DND-41 (cell line): ENCODE results near the gene ANKS1B.

Source experiments
- ATAC-seq: fragments of 200-7000 bp; cut with Tn5 transposase; 3 replicates; pipeline ENCODE4 v1.9.1; 2021; ENCODE audit warnings: low read depth; ENCODE audit not compliant: insufficient read depth
- DNase-seq: peaks from one replicate; pipeline ENCODE4 v3.0.0-alpha.2; 2020
- H2AFZ ChIP-seq: 2 replicates; pipeline ENCODE4 v1.6.0; 2012; ENCODE audit warnings: low read depth, low read length
- H3K27ac ChIP-seq: 2 replicates; pipeline ENCODE4 v1.5.1; 2012; ENCODE audit warnings: low read length, inconsistent platforms
- H3K27me3 ChIP-seq: fragments of 200-600 bp; sonication (generic); 2 replicates; pipeline ENCODE4 v1.6.0; 2012; ENCODE audit warnings: low read length, mild to moderate bottlenecking, inconsistent platforms; ENCODE audit not compliant: insufficient read depth, poor library complexity
- H3K36me3 ChIP-seq: 2 replicates; pipeline ENCODE4 v1.5.1; 2012; ENCODE audit warnings: low read length, inconsistent platforms; ENCODE audit not compliant: insufficient read depth
- H3K4me1 ChIP-seq: 2 replicates; pipeline ENCODE4 v1.5.1; 2012; ENCODE audit warnings: mild to moderate bottlenecking, low read length; ENCODE audit not compliant: insufficient read depth
- H3K4me2 ChIP-seq: 2 replicates; pipeline ENCODE4 v1.6.0; 2012; ENCODE audit warnings: mild to moderate bottlenecking, moderate library complexity, low read length, inconsistent platforms; ENCODE audit not compliant: insufficient read depth
- H3K4me3 ChIP-seq, 2 experiments: fragments of 200-600 bp in 1 of 2; shearing (Covaris generic) in 1 of 2; 2 replicates each; pipeline ENCODE4 v1.5.1; 2012 to 2016; ENCODE audit warnings: inconsistent platforms in 2 of 2, low read length in 2 of 2, mild to moderate bottlenecking in 2 of 2, low read depth in 1 of 2, moderate library complexity in 1 of 2
- H3K79me2 ChIP-seq: 2 replicates; pipeline ENCODE4 v1.6.0; 2012; ENCODE audit warnings: low read length, inconsistent platforms; ENCODE audit not compliant: insufficient read depth
- H3K9ac ChIP-seq: 2 replicates; pipeline ENCODE4 v1.6.0; 2012; ENCODE audit warnings: low read depth, mild to moderate bottlenecking, inconsistent platforms, low read length, moderate library complexity
- H3K9me3 ChIP-seq: 2 replicates; pipeline ENCODE4 v1.5.1; 2012; ENCODE audit warnings: low read length, moderate library complexity, mild to moderate bottlenecking, inconsistent platforms; ENCODE audit not compliant: insufficient read depth, severe bottlenecking
- H4K20me1 ChIP-seq: 2 replicates; pipeline ENCODE4 v1.6.0; 2012; ENCODE audit warnings: low read length; ENCODE audit not compliant: insufficient read depth
- EZH2 ChIP-seq: IDR thresholded peaks from 3 replicates; pipeline ENCODE4 v1.6.1; 2012; ENCODE audit warnings: borderline replicate concordance, low read depth, mild to moderate bottlenecking, moderate library complexity, low read length, inconsistent platforms; ENCODE audit not compliant: severe bottlenecking
- TF ChIP-seq, protein P1 (sequence below): IDR thresholded peaks from 2 replicates; pipeline ENCODE4 v1.5.1; 2012; ENCODE audit warnings: borderline replicate concordance, low read length, moderate library complexity, mild to moderate bottlenecking; ENCODE audit not compliant: poor library complexity, severe bottlenecking; ENCODE audit errors: extremely low read depth

Gene ANKS1B

DNA sequence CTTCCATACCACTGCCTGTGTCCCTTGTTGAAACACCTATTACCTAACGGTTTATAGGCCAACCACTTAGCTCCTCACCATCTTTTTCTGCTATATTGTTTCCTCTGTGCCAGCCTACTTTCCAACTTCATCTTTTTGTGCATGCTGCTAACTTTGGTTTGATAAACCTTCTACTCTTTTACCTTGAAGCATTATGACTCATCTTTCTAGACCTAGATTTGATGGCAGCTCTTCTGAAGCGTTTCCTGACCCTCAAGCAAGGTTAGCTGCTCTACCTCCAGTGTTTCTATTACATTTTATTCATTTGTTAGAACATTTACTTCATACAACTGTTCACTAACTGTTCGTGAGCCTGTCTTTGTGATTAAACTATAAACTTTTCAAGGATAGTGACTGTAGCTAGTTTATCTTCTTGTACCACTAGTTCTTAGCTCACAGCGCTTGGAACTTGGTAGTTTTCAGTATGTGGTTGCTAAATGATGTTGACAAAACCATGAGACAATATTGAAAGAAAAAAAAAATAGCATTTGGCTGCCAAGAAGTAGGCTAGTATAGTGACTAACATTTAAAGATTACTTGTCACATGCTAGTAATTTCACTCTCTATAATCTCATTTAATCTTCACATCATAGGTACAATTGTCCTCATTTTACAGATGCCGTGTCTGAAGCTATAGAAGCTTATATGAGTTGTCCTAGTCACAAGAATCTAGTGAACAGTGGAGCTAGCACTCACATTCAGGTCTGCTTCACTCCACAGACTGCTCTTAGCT, 1260.2 kb downstream of the ANKS1B start:
- DNase-seq (no peak), ATAC-seq (no peak)
- Histone ChIP-seq H4K20me1 (no peaks in the 10 kb centered on the region), H3K9me3 (no peaks in the 10 kb centered on the region), H3K4me1 (no peaks in the 10 kb centered on the region), H3K27ac (no peak overlapping the region), H3K4me2 (no peak overlapping the region), H3K27me3 (no peaks in the 10 kb centered on the region), H3K9ac (no peak overlapping the region), H3K4me3 (no peak overlapping the region), H2AFZ (no peak overlapping the region), H3K36me3 (peaks cover 47% of the 10 kb centered on the region), H3K79me2 (no peaks in the 10 kb centered on the region)
- no peak for TF ChIP-seq EZH2
- TF ChIP-seq, protein P1, sequence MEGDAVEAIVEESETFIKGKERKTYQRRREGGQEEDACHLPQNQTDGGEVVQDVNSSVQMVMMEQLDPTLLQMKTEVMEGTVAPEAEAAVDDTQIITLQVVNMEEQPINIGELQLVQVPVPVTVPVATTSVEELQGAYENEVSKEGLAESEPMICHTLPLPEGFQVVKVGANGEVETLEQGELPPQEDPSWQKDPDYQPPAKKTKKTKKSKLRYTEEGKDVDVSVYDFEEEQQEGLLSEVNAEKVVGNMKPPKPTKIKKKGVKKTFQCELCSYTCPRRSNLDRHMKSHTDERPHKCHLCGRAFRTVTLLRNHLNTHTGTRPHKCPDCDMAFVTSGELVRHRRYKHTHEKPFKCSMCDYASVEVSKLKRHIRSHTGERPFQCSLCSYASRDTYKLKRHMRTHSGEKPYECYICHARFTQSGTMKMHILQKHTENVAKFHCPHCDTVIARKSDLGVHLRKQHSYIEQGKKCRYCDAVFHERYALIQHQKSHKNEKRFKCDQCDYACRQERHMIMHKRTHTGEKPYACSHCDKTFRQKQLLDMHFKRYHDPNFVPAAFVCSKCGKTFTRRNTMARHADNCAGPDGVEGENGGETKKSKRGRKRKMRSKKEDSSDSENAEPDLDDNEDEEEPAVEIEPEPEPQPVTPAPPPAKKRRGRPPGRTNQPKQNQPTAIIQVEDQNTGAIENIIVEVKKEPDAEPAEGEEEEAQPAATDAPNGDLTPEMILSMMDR: no peak

DNA sequence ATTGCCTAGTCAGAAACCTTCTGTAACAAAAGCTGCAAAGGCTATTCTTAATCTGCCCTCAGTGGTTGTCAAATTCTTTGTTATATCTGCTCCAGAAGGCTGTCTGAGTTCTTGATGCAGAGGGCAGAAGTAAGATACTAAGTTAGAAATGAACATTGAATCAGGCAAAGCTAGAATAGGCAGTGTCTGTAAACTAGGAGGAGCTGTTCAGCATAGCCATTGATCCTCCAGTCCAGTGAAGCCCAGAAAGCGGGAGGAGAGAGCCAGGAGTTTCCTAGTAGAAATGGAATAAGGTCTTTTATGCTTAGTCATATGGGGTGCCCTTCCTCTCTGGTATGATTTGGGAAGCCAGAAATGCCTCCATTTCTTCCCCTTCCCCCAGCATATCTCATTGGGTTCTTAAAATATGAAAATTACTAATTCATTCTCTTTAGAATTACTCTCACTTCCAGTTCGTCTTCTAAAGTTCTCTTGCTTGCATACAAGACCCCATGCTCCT, 1263.5 kb downstream of the ANKS1B start:
- Histone ChIP-seq H3K4me1 (no peaks in the 10 kb centered on the region), H3K4me2 (no peak overlapping the region), H3K9me3 (no peaks in the 10 kb centered on the region), H3K9ac (no peak overlapping the region), H3K4me3 (no peak overlapping the region), H2AFZ (no peak overlapping the region), H3K27ac (no peak overlapping the region), H3K36me3 (peaks cover 30% of the 10 kb centered on the region), H3K27me3 (no peaks in the 10 kb centered on the region), H4K20me1 (no peaks in the 10 kb centered on the region), H3K79me2 (no peaks in the 10 kb centered on the region)
- ATAC-seq (no peak), DNase-seq (no peak)
- TF ChIP-seq EZH2: no peak
- TF ChIP-seq, protein P1: no peak

DNA sequence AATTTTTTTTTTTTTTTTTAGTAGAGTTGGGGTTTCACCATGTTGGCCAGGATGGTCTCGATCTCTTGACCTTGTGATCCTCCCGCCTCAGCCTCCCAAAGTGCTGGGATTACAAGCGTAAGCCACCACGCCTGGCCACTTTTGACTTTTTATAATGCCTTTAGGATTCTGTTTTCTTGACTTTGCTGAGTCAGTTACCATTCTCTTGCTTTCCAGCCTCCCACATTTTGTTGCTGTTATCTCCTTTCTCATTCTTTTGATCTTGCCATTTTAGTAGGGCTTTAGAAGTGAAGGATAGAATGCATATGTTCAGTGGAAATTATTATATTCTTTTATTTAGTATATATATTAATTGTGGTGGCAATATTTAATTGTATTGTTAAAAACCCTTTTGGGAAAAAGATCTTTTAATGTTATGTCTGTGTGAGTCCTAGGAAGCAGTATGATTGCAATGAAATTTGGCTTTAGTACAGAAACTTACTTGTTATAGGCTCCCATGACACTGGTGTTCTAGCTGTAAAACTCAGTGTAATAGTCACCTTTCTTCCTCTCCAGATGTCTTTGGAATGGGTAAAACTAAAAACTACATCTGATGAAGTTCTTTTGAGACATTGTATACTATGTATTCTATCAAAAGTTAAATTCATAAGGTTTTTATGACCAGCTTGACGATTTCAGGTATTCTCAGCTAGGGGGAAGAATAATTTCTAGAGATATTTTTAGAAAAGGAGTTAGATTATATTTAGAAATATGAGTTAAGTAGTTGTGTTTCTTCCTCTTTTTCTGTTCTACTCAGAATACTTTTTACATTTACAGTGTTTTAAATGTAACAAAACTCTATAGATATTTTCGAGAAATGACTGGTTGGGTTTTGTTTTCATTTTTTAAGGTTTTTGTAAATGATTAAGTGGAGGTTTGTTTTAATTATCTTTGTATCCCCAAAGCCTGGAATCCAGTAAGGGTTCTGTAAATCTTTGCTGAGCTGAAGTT, 1264.9 kb downstream of the ANKS1B start:
- no peak overlapping the region for H3K4me3 ChIP-seq
- no peak for DNase-seq
- no peak overlapping the region for H3K27ac ChIP-seq
- no peaks in the 10 kb centered on the region for H3K4me1 ChIP-seq
- ATAC-seq: no peak
- no peaks in the 10 kb centered on the region for H4K20me1 ChIP-seq
- no peak overlapping the region for H3K4me2 ChIP-seq
- H3K27me3 ChIP-seq: no peaks in the 10 kb centered on the region
- peaks cover 26% of the 10 kb centered on the region for H3K36me3 ChIP-seq
- H3K9ac ChIP-seq: no peak overlapping the region
- H2AFZ ChIP-seq: no peak overlapping the region
- no peaks in the 10 kb centered on the region for H3K9me3 ChIP-seq
- TF ChIP-seq, protein P1: no peak
- no peak for TF ChIP-seq EZH2
- H3K79me2 ChIP-seq: no peaks in the 10 kb centered on the region
